HepG2 (cell line): Measurements from ENCODE around the gene CCSER1. TPM values are rescaled to one million over a fixed set of nuclear protein-coding genes. Genes with fewer than 3 reads are reported as not detected.

Experiments used
- ATAC-seq: fragments of 200-7000 bp; cut with Tn5 transposase; 3 replicates; pipeline ENCODE4 v1.9.1; 2020; ENCODE audit warnings: mild to moderate bottlenecking, moderate library complexity
- BruUV-seq: library from RNA; stranded (reverse); fragments of 400-500 nt; replicated peaks from 2 replicates; lab custom pipeline; 2021; lab: Mats Ljungman, UMichigan
- CTCF ChIA-PET: fragments of 300-600 bp; formaldehyde crosslinking; extraction: SDS; loops from one replicate; lab custom pipeline; 2021; ENCODE audit warnings: low total read pairs, inconsistent platforms, low intra/inter-chr PET ratio; lab: Yijun Ruan, JAX
- POLR2A ChIA-PET: fragments of 350-600 bp; sonication (Branson Sonifier 250); formaldehyde crosslinking; loops from one replicate; lab custom pipeline; 2020; ENCODE audit warnings: antibody characterized with exemption, inconsistent platforms; lab: Yijun Ruan, JAX
- DNase-seq: peaks from one replicate; pipeline ENCODE4 v3.0.0-alpha.2; 2015; ENCODE audit warnings: low spot score
- FAIRE-seq: peaks from 3 replicates; lab custom pipeline; 2011; peaks lifted over from hg19 to GRCh38; lab: Jason Lieb, UNC
- H2AFZ ChIP-seq: one replicate; pipeline ENCODE4 v1.6.1; 2011; ENCODE audit warnings: low read length, inconsistent platforms
- H3K27ac ChIP-seq: fragments of 300-600 bp; 3 replicates; pipeline ENCODE4 v1.8.0; 2011; ENCODE audit warnings: mixed run types, mild to moderate bottlenecking, mixed read lengths, low read length, inconsistent platforms; ENCODE audit not compliant: insufficient read depth; ENCODE audit errors: extremely low read length
- H3K27me3 ChIP-seq, 2 experiments: fragments of 200-600 bp in 1 of 2; 2 replicates in 1 of 2; 3 replicates in 1 of 2; pipeline versions ENCODE4 v1.6.0 to v1.8.0; 2011; ENCODE audit warnings: low read length in 2 of 2, mild to moderate bottlenecking in 2 of 2, moderate library complexity in 2 of 2, inconsistent platforms in 1 of 2; ENCODE audit not compliant: insufficient read depth in 2 of 2, control insufficient read depth in 1 of 2
- H3K36me3 ChIP-seq, 2 experiments: fragments of 200-600 bp in 1 of 2; replicated peaks in 1 of 2; 2 replicates in 1 of 2; 3 replicates in 1 of 2; pipeline versions ENCODE4 v1.5.1 to v1.8.0; 2011; ENCODE audit warnings: low read length in 2 of 2, inconsistent platforms in 1 of 2; ENCODE audit not compliant: insufficient read depth in 2 of 2, control insufficient read depth in 1 of 2
- H3K4me1 ChIP-seq: 2 replicates; pipeline ENCODE4 v1.5.1; 2012; ENCODE audit warnings: low read length, inconsistent platforms; ENCODE audit not compliant: insufficient read depth
- H3K4me2 ChIP-seq: 2 replicates; pipeline ENCODE4 v1.6.0; 2011; ENCODE audit warnings: low read depth, low read length, inconsistent platforms
- H3K4me3 ChIP-seq, 3 experiments: fragments of 200-600 bp in 1 of 3; sonication (generic), shearing (Covaris generic) in 1 of 3; replicated peaks in 1 of 3; 2 replicates each; pipeline ENCODE4 v1.5.1; 2011 to 2016; ENCODE audit warnings: low read length in 3 of 3, inconsistent platforms in 2 of 3, low read depth in 2 of 3, mild to moderate bottlenecking in 2 of 3, control low read depth in 1 of 3, mixed read lengths in 1 of 3; ENCODE audit not compliant: insufficient read depth in 1 of 3
- H3K79me2 ChIP-seq: one replicate; pipeline ENCODE4 v1.6.1; 2011; ENCODE audit warnings: low read length, inconsistent platforms; ENCODE audit not compliant: insufficient read depth
- H3K9ac ChIP-seq: 2 replicates; pipeline ENCODE4 v1.6.0; 2011; ENCODE audit warnings: mild to moderate bottlenecking, low read depth, low read length, inconsistent platforms; ENCODE audit not compliant: insufficient read depth
- H3K9me3 ChIP-seq: 2 replicates; pipeline ENCODE4 v1.5.1; 2012; ENCODE audit warnings: mild to moderate bottlenecking, low read length
- H4K20me1 ChIP-seq: 2 replicates; pipeline ENCODE4 v1.6.0; 2011; ENCODE audit warnings: inconsistent platforms, mild to moderate bottlenecking, low read length, moderate library complexity; ENCODE audit not compliant: insufficient read depth
- GPBP1L1 ChIP-seq: sonication (generic); formaldehyde crosslinking; IDR thresholded peaks from 2 replicates; pipeline ENCODE4 v1.5.0; 2020; ENCODE audit warnings: mild to moderate bottlenecking, missing genetic modification reagents
- TERF1 ChIP-seq: sonication (generic); formaldehyde crosslinking; IDR thresholded peaks from 2 replicates; pipeline ENCODE4 v1.8.0; 2022; ENCODE audit warnings: mild to moderate bottlenecking, missing genetic modification reagents, moderate library complexity
- ZBTB49 ChIP-seq: sonication (generic); formaldehyde crosslinking; IDR thresholded peaks from 2 replicates; pipeline ENCODE4 v1.4.0; 2020; ENCODE audit warnings: missing genetic modification reagents, borderline replicate concordance
- ZNF33B ChIP-seq: sonication (generic); formaldehyde crosslinking; IDR thresholded peaks from 2 replicates; pipeline ENCODE4 v1.5.1; 2020; ENCODE audit warnings: mild to moderate bottlenecking, missing genetic modification reagents
- ZNF580 ChIP-seq: IDR thresholded peaks from 2 replicates; pipeline ENCODE4 v1.6.1; 2016; ENCODE audit warnings: low read depth, borderline replicate concordance
- WGBS: methylation state at CpG from one replicate; pipeline ENCODE4 v1.1.6; 2017; ENCODE audit warnings: low lambda C conversion rate; 5-methylcytosine and 5-hydroxymethylcytosine counted together
- in situ Hi-C: cut with HindIII; loops from 2 replicates; pipeline ENCODE4 v1.10.0; 2017; ENCODE audit warnings: low pct_unique_long_range_greater_than_20kb; ENCODE audit not compliant: extremely low pct_ligation_motif_present
- intact Hi-C: fragments of 100-400 bp; cut with micrococcal nuclease; formaldehyde crosslinking; loops from one replicate; pipeline ENCODE4 v1.10.0; 2022; ENCODE audit not compliant: unreplicated experiment
- polyA plus RNA-seq, 8 experiments: library from polyadenylated mRNA; depleted of rRNA in 3 of 8; stranded (reverse) in 7 of 8; unstranded in 1 of 8; fragments of >200 nt; fragmentation: Illumina TruSeq in 4 of 8; extraction: Trizol in 4 of 8; gene quantifications; 2 replicates each; pipeline versions ENCODE4 v1.2.1 to v1.2.3, GENCODE V29; 2011 to 2016; ENCODE audit warnings: low read depth in 4 of 8, missing spikeins in 1 of 8, mixed read lengths in 1 of 8; ENCODE audit not compliant: insufficient read depth in 1 of 8
- total RNA-seq, 5 experiments: library from RNA; depleted of rRNA; stranded (reverse); fragments of >200 nt; fragmentation: Illumina TruSeq; extraction: Trizol; gene quantifications; 2 replicates each; pipeline ENCODE4 v1.2.3, GENCODE V29; 2016; ENCODE audit warnings: low read depth in 1 of 5

The CCSER1 gene
- total and polyA plus RNA-seq, 2 of the 13 experiments (the other 11 are each of a cell fraction or from before 2014, with no cell fraction given) = not detected

GRCh38 chr4:90648791-90649190, 521.6 kb downstream of the CCSER1 start:
- H3K9ac ChIP-seq = no peak overlapping the region
- TF ChIP-seq TERF1 (CRISPR knock-in tag) = no peak
- TF ChIP-seq ZNF580 (CRISPR knock-in tag) = no peak
- no peak for TF ChIP-seq ZBTB49 (CRISPR knock-in tag)
- no peak for TF ChIP-seq GPBP1L1 (CRISPR knock-in tag)
- no peak for TF ChIP-seq ZNF33B (CRISPR knock-in tag)
- TF ChIP-seq, all 625 proteins: peak for 0
- ChIA-PET CTCF (no interaction called here), POLR2A (no interaction called here)
- DNase-seq (no peak), ATAC-seq (no peak), FAIRE-seq (no peak)
- Histone ChIP-seq H3K79me2 (no peaks in the 10 kb centered on the region), H3K4me3 (no peak overlapping the region), H3K4me1 (no peaks in the 10 kb centered on the region), H4K20me1 (no peaks in the 10 kb centered on the region), H3K4me2 (no peak overlapping the region), H3K27ac (no peak overlapping the region), H3K27me3 (no peaks in the 10 kb centered on the region), H3K36me3 (no peaks in the 10 kb centered on the region), H2AFZ (no peak overlapping the region), H3K9me3 (no peaks in the 10 kb centered on the region)
- WGBS = 2% methylated on average over 2 of the region's 2 CpGs
- in situ Hi-C loops (no loop called here), intact Hi-C loops (no loop called here)
- BruUV-seq = no TSS peak
